ENCODE data around the gene PLCL2.

Gene PLCL2

GRCh38 chr3:17023006-17023664 lies 138.4 kb downstream of the PLCL2 start:
- no peak for TF ChIP-seq CTCF (IDR thresholded peaks at IDR 0.05)
- no peaks in the 10 kb centered on the region for H3K9me3 ChIP-seq
- peaks cover 26% of the 10 kb centered on the region for H3K36me3 ChIP-seq
- no peak overlapping the region for H3K27ac ChIP-seq
- H3K4me3 ChIP-seq (ENCODE audit: low read depth in 1 of 2, low read length in 1 of 2): no peak overlapping the region
- no peaks in the 10 kb centered on the region for H3K27me3 ChIP-seq
- no peaks in the 10 kb centered on the region for H3K4me1 ChIP-seq (ENCODE audit: control insufficient read depth in 1 of 2, insufficient read depth in 1 of 2, low read depth in 1 of 2, low read length in 1 of 2)

- Histone ChIP-seq H3K4me3 (ENCODE audit: low read depth in 1 of 2, low read length in 1 of 2) (no peak overlapping the region), H3K4me1 (ENCODE audit: control insufficient read depth in 1 of 2, insufficient read depth in 1 of 2, low read depth in 1 of 2, low read length in 1 of 2) (peaks cover under 1 to 9% of the 10 kb centered on the region in 2 experiments), H3K27me3 (no peaks in the 10 kb centered on the region), H3K36me3 (peaks cover 35% of the 10 kb centered on the region), H3K27ac (no peak overlapping the region), H3K9me3 (no peaks in the 10 kb centered on the region)
- TF ChIP-seq CTCF (IDR thresholded peaks at IDR 0.05): no peak
Observed at GRCh38 chr3:17025594-17026139, 140.9 kb downstream of the PLCL2 start.

- Histone ChIP-seq H3K4me1 (ENCODE audit: control insufficient read depth in 1 of 2, insufficient read depth in 1 of 2, low read depth in 1 of 2, low read length in 1 of 2) (peaks cover 8 to 18% of the 10 kb centered on the region in 2 experiments), H3K9me3 (no peaks in the 10 kb centered on the region), H3K27me3 (no peaks in the 10 kb centered on the region), H3K4me3 (ENCODE audit: low read depth in 1 of 2, low read length in 1 of 2) (no peak overlapping the region), H3K27ac (no peak overlapping the region), H3K36me3 (peaks cover 35% of the 10 kb centered on the region)
- TF ChIP-seq CTCF (IDR thresholded peaks at IDR 0.05): no peak
Observed at GRCh38 chr3:17027318-17027717, 142.6 kb downstream of the PLCL2 start.

GRCh38 chr3:17028363-17028762 lies 143.6 kb downstream of the PLCL2 start:
- H3K4me1 ChIP-seq (ENCODE audit: control insufficient read depth in 1 of 2, insufficient read depth in 1 of 2, low read depth in 1 of 2, low read length in 1 of 2): peaks cover 14 to 28% of the 10 kb centered on the region in 2 experiments
- H3K36me3 ChIP-seq: peaks cover 35% of the 10 kb centered on the region
- H3K27ac ChIP-seq: no peak overlapping the region
- no peaks in the 10 kb centered on the region for H3K9me3 ChIP-seq
- no peaks in the 10 kb centered on the region for H3K27me3 ChIP-seq
- no peak for TF ChIP-seq CTCF (IDR thresholded peaks at IDR 0.05)
- H3K4me3 ChIP-seq (ENCODE audit: low read depth in 1 of 2, low read length in 1 of 2): no peak overlapping the region

GRCh38 chr3:17030438-17030837 lies 145.7 kb downstream of the PLCL2 start:
- no peak for TF ChIP-seq CTCF (IDR thresholded peaks at IDR 0.05)
- no peak overlapping the region for H3K4me3 ChIP-seq (ENCODE audit: low read depth in 1 of 2, low read length in 1 of 2)
- peaks cover 20% of the 10 kb centered on the region for H3K36me3 ChIP-seq
- H3K27me3 ChIP-seq: no peaks in the 10 kb centered on the region
- peaks cover 35 to 49% of the 10 kb centered on the region in 2 experiments for H3K4me1 ChIP-seq (ENCODE audit: control insufficient read depth in 1 of 2, insufficient read depth in 1 of 2, low read depth in 1 of 2, low read length in 1 of 2)
- peak overlapping the region; percentile 40 for H3K27ac ChIP-seq
- no peaks in the 10 kb centered on the region for H3K9me3 ChIP-seq

All from neutrophil (primary cell).